ENCODE data around the gene ITGB5. TPM values are rescaled to one million over a fixed set of nuclear protein-coding genes. Genes with fewer than 3 reads are reported as not detected.

The ITGB5 gene
- 0.65 TPM for polyA plus RNA-seq (2012; ENCODE audit: low read depth, missing spikeins)

- FAIRE-seq (no peak), DNase-seq (ENCODE audit: insufficient read length, low spot score) (peak; percentile 59)
- TF ChIP-seq SPI1 (IDR thresholded peaks at IDR 0.05; ENCODE audit: low read depth, low read length): no peak
- TF ChIP-seq TAF1 (IDR thresholded peaks at IDR 0.05; ENCODE audit: low read depth, low read length): no peak
- no peak for TF ChIP-seq POU2F2 (IDR thresholded peaks at IDR 0.05; ENCODE audit: low read depth, low read length)
- TF ChIP-seq POLR2A (IDR thresholded peaks at IDR 0.05; ENCODE audit: low read depth, low read length): no peak
- no peak for TF ChIP-seq POLR2AphosphoS5 (IDR thresholded peaks at IDR 0.05; ENCODE audit: low read depth, low read length)
Measured at GRCh38 chr3:124887177-124887931, at the start of gene ITGB5. Gene ITGB5, minus strand, starts transcription at chr3:124887365. Its CDS starts 365 bp downstream, at chr3:124887000.

- TF ChIP-seq SPI1 (IDR thresholded peaks at IDR 0.05; ENCODE audit: low read depth, low read length) (no peak), PAX5 (IDR thresholded peaks at IDR 0.05; ENCODE audit: insufficient read depth, low read length, severe bottlenecking) (no peak), TAF1 (IDR thresholded peaks at IDR 0.05; ENCODE audit: low read depth, low read length) (no peak), POLR2AphosphoS5 (IDR thresholded peaks at IDR 0.05; ENCODE audit: low read depth, low read length) (no peak), POLR2A (IDR thresholded peaks at IDR 0.05; ENCODE audit: low read depth, low read length) (no peak), POU2F2 (IDR thresholded peaks at IDR 0.05; ENCODE audit: low read depth, low read length) (no peak)
- FAIRE-seq (no peak), DNase-seq (ENCODE audit: insufficient read length, low spot score) (no peak)
Measured at GRCh38 chr3:124935794-124936542, 48.8 kb upstream of the ITGB5 start.

- FAIRE-seq: no peak
- TF ChIP-seq PAX5 (IDR thresholded peaks at IDR 0.05; ENCODE audit: insufficient read depth, low read length, severe bottlenecking) (no peak), TAF1 (IDR thresholded peaks at IDR 0.05; ENCODE audit: low read depth, low read length) (no peak), POLR2A (IDR thresholded peaks at IDR 0.05; ENCODE audit: low read depth, low read length) (no peak), POU2F2 (IDR thresholded peaks at IDR 0.05; ENCODE audit: low read depth, low read length) (no peak), SPI1 (IDR thresholded peaks at IDR 0.05; ENCODE audit: low read depth, low read length) (peak; percentile 91), POLR2AphosphoS5 (IDR thresholded peaks at IDR 0.05; ENCODE audit: low read depth, low read length) (no peak)
- peak; percentile 17 for DNase-seq (ENCODE audit: insufficient read length, low spot score)
Measured at GRCh38 chr3:124935264-124935663, 48.1 kb upstream of the ITGB5 start.

GRCh38 chr3:124934577-124934976, 47.4 kb upstream of the ITGB5 start, which contains the start of gene MUC13:
Gene MUC13, minus strand, starts transcription at chr3:124934751. Its CDS starts 39 bp downstream, at chr3:124934712.
- TF ChIP-seq SPI1 (IDR thresholded peaks at IDR 0.05; ENCODE audit: low read depth, low read length): no peak
- DNase-seq (ENCODE audit: insufficient read length, low spot score) (no peak), FAIRE-seq (no peak)

GRCh38 chr3:124928333-124929202, 41.4 kb upstream of the ITGB5 start:
- no peak for DNase-seq (ENCODE audit: insufficient read length, low spot score)
- peak; percentile 58 for FAIRE-seq
- no peak for TF ChIP-seq TAF1 (IDR thresholded peaks at IDR 0.05; ENCODE audit: low read depth, low read length)
- TF ChIP-seq PAX5 (IDR thresholded peaks at IDR 0.05; ENCODE audit: insufficient read depth, low read length, severe bottlenecking): no peak
- TF ChIP-seq POU2F2 (IDR thresholded peaks at IDR 0.05; ENCODE audit: low read depth, low read length): no peak
- TF ChIP-seq SPI1 (IDR thresholded peaks at IDR 0.05; ENCODE audit: low read depth, low read length): no peak
- TF ChIP-seq POLR2AphosphoS5 (IDR thresholded peaks at IDR 0.05; ENCODE audit: low read depth, low read length): no peak
- TF ChIP-seq POLR2A (IDR thresholded peaks at IDR 0.05; ENCODE audit: low read depth, low read length): no peak

- no peak for TF ChIP-seq TAF1 (IDR thresholded peaks at IDR 0.05; ENCODE audit: low read depth, low read length)
- TF ChIP-seq POLR2A (IDR thresholded peaks at IDR 0.05; ENCODE audit: low read depth, low read length): no peak
- TF ChIP-seq SPI1 (IDR thresholded peaks at IDR 0.05; ENCODE audit: low read depth, low read length): no peak
- DNase-seq (ENCODE audit: insufficient read length, low spot score): no peak
- peak; percentile 93 for FAIRE-seq
Measured at GRCh38 chr3:124927574-124928045, 40.4 kb upstream of the ITGB5 start.

- TF ChIP-seq PAX5 (IDR thresholded peaks at IDR 0.05; ENCODE audit: insufficient read depth, low read length, severe bottlenecking) (no peak), TAF1 (IDR thresholded peaks at IDR 0.05; ENCODE audit: low read depth, low read length) (no peak), POLR2A (IDR thresholded peaks at IDR 0.05; ENCODE audit: low read depth, low read length) (no peak), SPI1 (IDR thresholded peaks at IDR 0.05; ENCODE audit: low read depth, low read length) (no peak), POLR2AphosphoS5 (IDR thresholded peaks at IDR 0.05; ENCODE audit: low read depth, low read length) (no peak), POU2F2 (IDR thresholded peaks at IDR 0.05; ENCODE audit: low read depth, low read length) (no peak)
- FAIRE-seq (peak; percentile 73), DNase-seq (ENCODE audit: insufficient read length, low spot score) (no peak)
Measured at GRCh38 chr3:124926426-124927101, 39.4 kb upstream of the ITGB5 start.

GRCh38 chr3:124924741-124925140, 37.6 kb upstream of the ITGB5 start:
- DNase-seq (ENCODE audit: insufficient read length, low spot score): no peak
- no peak for TF ChIP-seq TAF1 (IDR thresholded peaks at IDR 0.05; ENCODE audit: low read depth, low read length)
- TF ChIP-seq POLR2A (IDR thresholded peaks at IDR 0.05; ENCODE audit: low read depth, low read length): no peak
- TF ChIP-seq POU2F2 (IDR thresholded peaks at IDR 0.05; ENCODE audit: low read depth, low read length): no peak
- no peak for TF ChIP-seq POLR2AphosphoS5 (IDR thresholded peaks at IDR 0.05; ENCODE audit: low read depth, low read length)
- no peak for TF ChIP-seq SPI1 (IDR thresholded peaks at IDR 0.05; ENCODE audit: low read depth, low read length)
- no peak for TF ChIP-seq PAX5 (IDR thresholded peaks at IDR 0.05; ENCODE audit: insufficient read depth, low read length, severe bottlenecking)
- no peak for FAIRE-seq
